Stimulated activated CD8-positive, alpha-beta memory T cell treated with anti-CD3 and anti-CD28 coated beads, Interleukin-15, amount 100 ng/mL, for 1 hour (primary cell): ENCODE measurements around the gene PTPN21.

ENCODE experiments used
- DNase-seq: peaks from one replicate; pipeline ENCODE4 v3.0.0-alpha.2; 2020; ENCODE audit warnings: low read depth

The PTPN21 gene

GRCh38 chr14:88554457-88555286 lies at the start of gene PTPN21:
TSS of gene PTPN21 (minus strand) at chr14:88555007. CDS start at chr14:88550417, 4,590 bp downstream.
- DNase-seq, result no peak

DNA sequence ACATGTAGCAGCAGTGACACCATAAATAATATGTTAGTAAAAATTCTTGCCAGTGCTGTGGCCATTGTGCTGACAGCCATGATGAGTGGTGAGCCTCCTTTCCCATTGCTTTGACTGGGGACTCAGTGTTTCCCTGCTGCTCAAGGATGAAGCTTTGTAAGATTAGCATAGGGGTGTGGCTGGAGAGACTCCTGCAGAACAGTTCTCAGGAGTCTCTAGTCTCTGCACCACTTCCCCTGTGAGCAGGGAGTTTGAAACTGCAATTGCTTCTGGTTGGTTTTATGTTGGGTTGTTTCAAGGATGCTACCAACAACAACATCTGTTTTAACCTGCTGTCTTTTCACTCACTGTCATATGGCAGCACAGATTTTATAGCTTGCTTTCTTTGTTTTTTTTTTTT lies 49.4 kb upstream of the PTPN21 start:
- no peak for DNase-seq

DNA sequence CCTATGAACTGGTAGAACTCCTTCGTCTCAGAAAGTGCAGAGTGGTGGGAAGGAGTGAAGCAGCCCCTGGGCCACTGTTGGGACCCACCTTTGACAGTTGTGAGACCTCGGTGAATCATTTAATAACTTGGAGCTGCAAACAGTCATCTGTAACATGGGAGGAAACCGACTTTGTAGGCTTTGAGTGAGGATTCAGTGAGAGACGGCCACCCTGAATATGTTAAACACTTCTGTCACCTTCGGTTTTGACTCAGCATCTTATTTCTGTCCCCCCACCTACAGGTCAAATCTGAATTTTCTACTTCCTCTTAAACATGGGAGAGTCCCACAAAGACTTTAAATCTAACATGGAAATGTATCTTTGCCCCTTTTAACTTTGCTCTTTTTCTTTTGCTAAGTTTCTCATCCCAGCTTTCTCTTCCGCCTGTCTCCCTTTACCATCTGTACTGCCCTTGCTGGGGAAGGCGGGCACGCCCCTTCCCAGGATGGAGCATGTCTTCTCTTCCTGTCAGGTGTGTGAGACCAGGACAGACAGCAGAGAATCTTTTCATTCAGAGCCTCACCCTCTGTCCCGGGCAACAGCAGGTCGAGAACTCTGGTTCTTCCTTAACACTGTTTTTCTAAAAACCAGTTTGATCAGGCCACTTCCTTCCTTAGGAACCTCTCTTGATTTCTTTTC lies 45.1 kb upstream of the PTPN21 start:
- DNase-seq, result no peak

DNA sequence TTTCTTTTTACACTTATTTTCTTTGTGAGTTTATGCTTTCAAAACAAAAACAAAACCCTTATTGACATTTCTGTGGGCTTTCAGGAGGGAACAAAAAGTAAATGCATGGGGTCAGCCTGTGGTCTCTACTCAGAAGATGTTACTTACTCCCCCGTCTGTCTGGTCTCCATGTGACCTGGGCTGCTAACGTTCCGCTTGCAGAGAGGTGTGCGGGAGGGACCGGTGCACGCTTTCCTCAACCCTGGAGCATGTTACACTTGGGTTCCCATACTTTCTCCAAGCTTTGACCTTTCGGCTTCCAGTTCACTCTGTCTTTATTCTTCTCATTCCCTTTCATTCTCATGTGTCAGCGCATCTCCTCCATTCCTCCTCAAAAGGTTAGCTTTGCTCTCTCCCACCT lies 44.5 kb upstream of the PTPN21 start:
- DNase-seq, result no peak

DNA sequence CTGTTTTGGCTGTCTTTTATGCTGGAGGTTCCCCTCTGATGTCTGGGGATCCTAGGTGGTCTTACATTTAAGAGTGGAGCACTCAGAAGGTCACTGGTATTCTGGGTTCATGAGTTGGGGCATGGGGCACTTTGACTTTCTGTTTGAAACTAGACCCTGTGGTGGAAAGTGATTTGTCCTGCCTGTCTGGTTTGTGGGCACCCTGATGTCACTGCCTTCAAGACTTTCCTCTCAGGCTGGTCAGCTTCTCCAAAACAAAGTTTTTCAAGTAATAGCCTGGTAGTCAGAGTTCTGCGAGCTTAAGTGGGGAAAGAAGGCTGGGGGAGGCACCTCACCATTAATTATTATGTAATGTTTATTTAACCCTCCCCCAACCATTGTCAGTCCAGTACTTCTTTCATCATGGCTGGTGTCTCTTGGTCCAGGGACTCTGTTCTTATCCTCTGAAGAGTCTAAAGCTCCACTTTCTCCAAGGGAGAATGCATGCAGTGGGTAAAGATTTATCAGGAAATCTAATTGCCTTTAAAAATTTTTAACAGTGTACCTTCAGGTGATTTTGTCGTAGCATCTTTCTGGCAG lies 43.4 kb upstream of the PTPN21 start:
- no peak for DNase-seq

- no peak for DNase-seq
These were observed 42.8 kb upstream of the PTPN21 start for GRCh38 chr14:88597601-88598000.

DNA sequence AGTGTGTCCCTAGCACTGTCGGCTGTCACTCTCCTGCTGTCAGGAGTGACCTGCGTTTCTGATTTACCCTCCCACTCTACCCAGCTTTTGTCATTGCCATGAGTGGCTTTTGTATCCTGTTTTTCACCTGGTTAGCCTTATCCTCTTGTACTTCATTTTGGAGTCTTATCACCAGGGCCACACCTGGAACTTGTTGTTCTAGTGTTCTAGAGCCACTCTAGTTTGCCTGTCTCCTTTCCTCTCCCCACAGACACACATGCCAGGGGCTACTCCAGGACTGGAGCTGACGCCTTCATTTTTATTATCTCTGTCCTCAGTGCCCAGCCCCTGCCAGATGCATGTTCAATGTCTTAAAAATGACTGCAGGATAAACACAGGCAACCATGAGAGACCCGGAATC lies 42.2 kb upstream of the PTPN21 start:
- no peak for DNase-seq

GRCh38 chr14:88592031-88592430 lies 37.2 kb upstream of the PTPN21 start:
- no peak for DNase-seq

DNA sequence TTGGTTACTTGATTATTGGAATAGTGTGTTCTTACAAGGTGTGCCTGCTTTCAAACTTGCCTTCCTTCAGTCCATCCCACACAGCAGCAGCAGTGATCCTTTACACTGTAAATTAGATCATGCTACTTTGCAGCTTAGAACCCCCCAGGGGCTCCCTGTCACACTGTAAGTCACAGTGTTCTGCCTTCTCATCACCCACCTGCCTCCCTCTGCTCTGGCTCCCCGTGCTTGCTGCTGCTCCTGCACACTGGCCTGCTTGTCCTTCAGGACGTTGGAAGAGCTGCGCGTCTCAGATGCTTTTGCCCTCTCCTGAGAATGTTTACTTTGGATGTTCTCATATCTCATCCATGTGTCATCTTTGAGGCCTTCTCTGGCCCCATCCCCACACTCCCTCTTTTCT lies 35.4 kb upstream of the PTPN21 start:
- DNase-seq, result no peak

DNA sequence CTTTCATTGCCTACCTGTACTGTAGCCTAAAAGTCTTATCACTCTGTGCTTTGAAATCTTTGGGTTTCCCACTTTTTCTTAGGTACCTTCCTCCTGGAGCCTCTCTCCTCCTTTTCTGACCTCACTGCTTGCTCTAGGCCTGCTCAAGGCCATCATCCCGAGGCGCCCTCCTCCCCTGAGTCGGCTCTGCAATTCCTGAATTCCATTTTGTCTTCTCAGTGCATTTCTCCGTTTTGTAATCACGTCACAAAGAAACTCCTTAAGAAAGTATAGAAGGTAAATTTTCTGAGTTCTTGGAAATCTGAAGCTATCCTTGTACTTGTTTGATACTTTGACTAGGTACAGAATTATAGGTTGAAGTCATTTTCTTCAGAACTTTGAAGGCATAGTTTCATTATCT lies 33.3 kb upstream of the PTPN21 start:
- DNase-seq, result no peak

DNA sequence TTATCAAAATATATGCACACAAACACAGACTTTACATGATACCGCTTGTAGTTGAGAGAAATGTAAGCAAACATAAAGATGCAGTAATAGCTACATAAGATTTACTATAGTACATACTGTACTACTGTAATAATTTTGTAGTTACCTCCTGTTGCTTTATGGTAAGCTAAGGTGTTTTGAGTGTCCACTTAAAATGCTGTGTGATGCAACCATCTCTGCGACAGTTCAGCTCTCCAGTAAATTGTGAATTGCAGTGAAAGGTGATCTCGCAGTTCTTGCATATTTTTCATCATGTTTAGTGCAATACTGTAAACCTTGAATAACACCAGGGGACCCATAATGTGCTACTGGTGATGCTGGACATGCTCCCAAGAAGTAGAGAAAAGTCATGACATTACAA lies 29.6 kb upstream of the PTPN21 start:
- DNase-seq, result no peak

GRCh38 chr14:88576222-88576621 lies 21.4 kb upstream of the PTPN21 start:
- DNase-seq, result no peak

DNA sequence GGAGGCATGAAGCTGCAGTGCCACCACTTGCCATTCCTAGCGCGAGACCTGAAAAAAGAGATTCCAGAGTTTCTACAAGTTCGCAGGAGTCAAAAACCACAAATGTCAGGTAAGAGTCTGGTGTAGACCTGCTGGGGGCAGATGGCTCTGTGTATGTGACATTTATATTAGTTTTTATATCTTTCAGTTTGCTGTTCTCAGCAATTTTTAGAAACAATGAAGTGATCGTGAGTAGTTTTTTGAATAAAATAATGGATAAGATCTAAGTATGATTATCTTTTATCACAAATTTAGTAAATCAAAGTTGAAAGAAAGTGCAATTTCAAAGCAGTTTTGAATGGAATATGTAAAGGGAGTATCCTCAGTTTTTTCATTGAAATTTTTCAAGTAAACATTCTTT lies 17.3 kb upstream of the PTPN21 start:
- no peak for DNase-seq

GRCh38 chr14:88568196-88568595 lies 13.4 kb upstream of the PTPN21 start:
- DNase-seq, result no peak

DNA sequence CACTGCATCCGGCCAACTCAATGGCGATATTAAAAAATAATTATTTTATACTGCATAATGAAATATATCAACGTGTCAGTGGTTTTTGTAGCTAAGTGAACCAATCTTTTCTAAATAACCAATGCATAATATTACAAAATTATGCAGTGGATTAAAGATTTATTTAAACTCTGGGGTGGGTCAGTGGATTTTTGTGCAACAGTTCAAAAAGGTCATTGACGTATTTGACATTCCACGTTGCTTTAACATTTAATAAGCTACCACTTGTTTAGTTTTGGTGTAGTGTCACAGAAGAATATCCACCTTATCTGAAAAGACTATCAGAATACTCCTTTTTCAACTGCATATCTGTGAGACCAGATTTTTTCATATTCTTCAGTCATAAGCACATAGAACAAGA lies 10.6 kb upstream of the PTPN21 start:
- no peak for DNase-seq

DNA sequence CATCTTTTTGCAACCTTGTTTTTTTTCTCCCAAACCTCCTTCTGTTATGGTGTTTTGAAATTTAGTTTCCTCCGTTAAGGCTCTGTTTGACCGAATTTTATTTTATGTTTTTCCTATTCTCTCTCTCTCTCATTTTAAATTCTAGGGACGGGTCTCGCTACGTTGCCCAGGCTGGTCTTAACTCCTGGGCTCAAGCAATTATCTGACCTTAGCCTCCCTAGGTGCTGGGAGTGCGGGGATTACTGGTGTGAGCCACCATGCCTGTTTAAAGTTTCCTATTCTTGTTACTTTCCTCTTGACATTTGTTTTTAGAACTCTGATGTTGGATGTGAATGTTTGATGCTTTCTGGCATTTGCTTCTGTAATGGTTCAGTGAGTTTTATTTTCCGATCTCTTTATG lies 9.0 kb upstream of the PTPN21 start:
- DNase-seq, result no peak

- DNase-seq, result peak; percentile 67
These were observed 8.3 kb upstream of the PTPN21 start, which contains the start of gene ZC3H14 for GRCh38 chr14:88562831-88563686. TSS of gene ZC3H14 (plus strand) at chr14:88563037. CDS start at chr14:88563134, 97 bp downstream.

- DNase-seq, result no peak
These were observed 7.7 kb upstream of the PTPN21 start for GRCh38 chr14:88562532-88562830.

DNA sequence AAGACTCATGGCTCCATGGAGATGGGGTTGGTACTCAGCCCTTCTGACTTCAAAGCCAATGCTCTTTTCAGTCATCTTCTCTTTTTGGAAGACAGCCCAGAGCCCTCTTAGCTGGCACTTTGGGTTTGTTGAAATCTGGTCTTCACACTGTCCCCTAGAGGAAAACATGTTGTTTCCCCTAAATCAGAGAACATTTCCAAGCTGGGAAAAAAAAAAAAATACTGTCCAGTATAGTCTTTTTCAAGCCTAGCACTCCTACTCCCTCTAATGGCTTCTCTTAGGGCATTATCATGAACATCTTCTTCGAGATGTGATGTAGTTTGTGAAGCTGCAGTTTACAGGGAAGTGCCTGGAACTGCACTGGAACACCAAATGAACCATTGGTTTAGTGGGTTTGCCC lies 5.0 kb upstream of the PTPN21 start:
- DNase-seq, result no peak

- no peak for DNase-seq
These were observed 1.8 kb upstream of the PTPN21 start for GRCh38 chr14:88556581-88556980.

- no peak for DNase-seq
These were observed 836 bp downstream of the PTPN21 start for GRCh38 chr14:88553886-88554456.

GRCh38 chr14:88552876-88553275 lies 1.9 kb downstream of the PTPN21 start:
- no peak for DNase-seq
